ENCODE results near the gene LHFPL5.

LHFPL5 gene

GRCh38 chr6:35857853-35858252 is 52.7 kb downstream of the LHFPL5 start:
- no peak for DNase-seq

DNA sequence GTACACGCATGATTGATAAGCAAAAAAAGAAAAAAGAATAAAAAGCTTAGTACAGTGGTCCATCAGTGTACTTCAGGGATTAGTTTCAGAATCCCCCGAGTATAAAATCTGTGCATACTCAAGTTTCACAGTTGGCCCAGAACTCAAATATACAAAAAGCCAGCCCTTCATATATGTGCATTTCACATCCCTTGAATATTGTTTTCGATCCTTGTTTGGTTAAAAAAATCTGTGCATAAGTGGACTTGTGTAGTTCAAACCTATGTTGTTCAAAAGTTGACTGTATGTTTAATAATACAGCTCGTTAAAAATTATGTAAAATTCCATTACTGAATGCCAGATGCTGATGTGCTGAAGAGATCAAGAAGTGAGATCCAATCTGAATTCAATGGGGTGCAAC is 54.2 kb downstream of the LHFPL5 start:
- no peak for DNase-seq
